Head of caudate nucleus (tissue), 42 donors: ENCODE results near the gene PLD3.
"Not testable (repeated sequence)": the region's sequence is repeated elsewhere in the genome, so short reads cannot be mapped to it uniquely, and the experiment has no call there.

Source experiments
- DNase-seq, 42 donors: peaks; one replicate each; pipeline versions ENCODE4 v3.0.0 to v3.0.0-alpha.2; 2020 to 2021; ENCODE audit warnings: mixed read lengths in 7 of 42
- intact Hi-C: fragments of 100-400 bp; cut with DNase I; formaldehyde crosslinking; loops from one replicate; pipeline ENCODE4 v1.15.0; 2022

The PLD3 gene

DNA sequence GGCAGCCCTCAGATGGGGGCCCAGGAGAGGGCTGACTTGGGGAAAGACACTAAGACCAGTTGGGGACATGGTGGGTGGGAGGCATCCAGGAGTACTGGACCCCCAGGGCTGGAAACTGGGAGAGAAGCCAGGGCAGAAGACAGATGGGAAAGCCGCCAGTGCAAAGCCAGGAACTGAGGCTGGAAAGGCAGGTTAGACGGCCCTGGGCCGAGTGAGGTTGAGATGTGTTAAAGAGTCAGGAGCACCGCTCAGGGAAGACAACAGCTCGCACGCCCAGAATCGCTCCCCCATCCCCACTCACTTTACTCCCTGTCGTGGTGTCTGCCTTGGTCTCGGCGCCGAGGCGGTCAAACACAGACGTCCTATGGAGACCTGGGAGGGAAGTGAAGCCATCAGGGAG lies 24.8 kb upstream of the PLD3 start:
- intact Hi-C loops, result no loop called here
- DNase-seq, result no peak

- DNase-seq, result no peak
- intact Hi-C loops, result no loop called here
Measured at GRCh38 chr19:40326201-40326600, 22.3 kb upstream of the PLD3 start.

- intact Hi-C loops, result no loop called here
- no peak for DNase-seq
Measured at GRCh38 chr19:40331052-40331451, 17.4 kb upstream of the PLD3 start.

- peak in 12 of 42 donors; percentile 13 to 65 (median 30) for DNase-seq
- intact Hi-C loops, result no loop called here
Measured at GRCh38 chr19:40332669-40333068, 15.8 kb upstream of the PLD3 start.

GRCh38 chr19:40333083-40333482 lies 15.4 kb upstream of the PLD3 start:
- DNase-seq, result not testable (repeated sequence)

GRCh38 chr19:40335101-40335500 lies 13.4 kb upstream of the PLD3 start:
- intact Hi-C loops, result no loop called here
- no peak for DNase-seq

More at GRCh38 chr19:40333083-40333482, 15.4 kb upstream of the PLD3 start:
- intact Hi-C loops, result not testable (repeated sequence)

DNA sequence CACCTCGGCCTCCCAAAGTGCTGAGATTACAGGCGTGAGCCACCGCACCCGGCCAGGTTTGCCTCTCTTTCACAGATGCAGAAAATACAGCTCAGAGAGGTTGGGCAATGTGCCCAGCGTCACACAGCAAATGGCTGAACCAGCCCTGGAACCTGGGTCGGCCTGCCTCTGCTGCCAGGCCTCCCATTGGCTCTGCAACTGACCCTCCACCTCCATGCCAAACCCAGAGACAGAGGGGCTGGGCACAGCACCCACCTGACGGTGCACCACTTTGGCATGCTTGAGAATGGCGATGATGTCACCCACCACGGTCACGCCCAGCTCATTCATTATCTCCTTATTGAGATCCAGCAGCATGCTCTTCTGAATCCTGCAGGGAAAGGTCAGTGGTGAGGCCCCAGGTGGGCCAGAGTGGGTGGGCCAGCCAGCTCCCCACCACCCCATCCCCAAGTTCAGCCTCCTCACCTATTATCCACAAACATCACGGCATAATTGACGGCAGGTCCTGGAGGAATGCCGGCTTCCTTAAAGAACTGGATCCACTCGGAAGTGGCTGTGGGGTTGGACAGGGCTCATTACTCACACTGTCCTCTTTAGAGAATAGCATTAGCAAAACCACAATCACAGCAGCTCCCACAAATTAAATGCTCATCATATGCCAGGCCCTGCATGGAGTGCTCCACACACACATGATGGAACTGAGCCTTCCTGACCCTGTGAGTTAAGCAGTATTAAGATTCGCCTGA lies 12.5 kb upstream of the PLD3 start:
- intact Hi-C loops, result no loop called here
- DNase-seq, result no peak

- intact Hi-C loops, result no loop called here
- no peak for DNase-seq
Measured at GRCh38 chr19:40336601-40336900, 11.9 kb upstream of the PLD3 start.

GRCh38 chr19:40337107-40337506 lies 11.4 kb upstream of the PLD3 start:
- DNase-seq, result no peak
- intact Hi-C loops, result no loop called here

GRCh38 chr19:40337594-40337993 lies 10.9 kb upstream of the PLD3 start:
- DNase-seq, result no peak
- intact Hi-C loops, result no loop called here

DNA sequence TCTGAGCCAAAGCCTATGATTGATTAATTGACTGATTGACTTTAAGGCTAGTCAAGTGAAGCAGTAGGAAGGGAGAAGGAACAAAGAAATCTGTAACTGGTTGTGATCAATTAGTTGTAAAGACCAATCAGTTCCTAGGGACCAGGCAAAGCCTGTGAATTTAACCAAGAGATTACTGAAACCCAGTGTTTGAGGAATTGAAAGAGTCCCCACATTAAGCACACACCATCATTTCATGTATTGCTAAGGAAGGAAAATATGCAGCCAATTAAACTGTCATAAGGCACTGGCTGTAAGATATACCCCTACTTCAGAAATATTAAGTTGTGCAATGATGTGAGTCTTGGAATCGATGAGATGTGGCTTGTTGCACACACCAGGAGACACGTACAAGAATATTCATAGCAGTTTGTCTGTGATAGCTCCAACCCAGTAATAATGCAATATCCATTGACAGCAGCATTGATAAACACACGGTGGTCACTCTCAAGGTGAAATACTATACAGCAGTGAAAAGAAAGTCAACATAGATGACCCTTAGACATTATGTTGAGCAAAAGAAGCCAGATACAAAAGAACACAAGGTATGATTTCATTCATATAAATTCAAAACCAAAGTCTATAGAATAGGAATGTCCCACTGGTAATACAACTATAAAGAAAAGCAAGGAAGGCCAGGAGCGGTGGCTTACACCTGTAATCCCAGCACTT lies 9.3 kb upstream of the PLD3 start:
- intact Hi-C loops, result no loop called here
- DNase-seq, result no peak

DNA sequence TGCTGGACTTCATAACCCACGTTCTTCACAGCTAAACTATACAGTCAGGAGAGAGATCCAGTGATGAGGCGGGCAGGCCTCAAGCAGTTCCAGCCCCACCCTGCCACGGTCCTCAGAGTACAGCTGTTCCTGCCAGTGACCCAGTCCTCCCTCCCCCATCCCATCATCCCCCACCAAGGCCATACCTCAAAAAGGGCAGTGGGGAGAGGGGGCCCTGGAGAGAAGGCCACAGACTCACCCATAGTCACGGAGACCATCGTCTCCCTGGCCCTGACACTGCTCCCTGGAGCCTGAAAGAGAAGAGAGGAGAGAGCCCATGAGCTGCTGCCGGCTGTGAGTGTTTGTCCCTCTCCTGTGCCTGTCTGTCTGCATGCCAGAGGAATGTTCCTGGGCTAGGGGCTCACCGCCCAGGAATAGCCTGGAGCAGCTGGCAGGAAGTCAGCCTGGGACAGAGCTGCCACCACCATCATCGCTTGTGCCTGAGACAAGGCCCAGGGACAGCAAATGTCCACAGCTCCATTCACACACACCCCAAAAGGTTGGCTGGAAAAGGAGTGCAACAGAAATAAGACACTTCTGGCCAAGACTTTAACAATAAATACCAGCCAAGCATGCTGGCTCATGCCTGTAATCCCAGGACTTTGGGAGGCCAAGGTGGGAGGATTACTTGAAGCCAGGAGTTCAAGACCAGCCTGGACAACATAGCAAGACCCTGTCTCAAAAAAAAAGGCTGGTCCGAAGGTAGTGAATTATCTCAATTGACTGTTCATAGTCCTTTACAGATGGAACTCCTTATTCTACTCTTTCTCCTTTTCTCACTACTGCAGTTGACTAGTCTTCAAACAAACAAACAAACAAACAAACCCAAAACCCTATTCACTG lies 6.7 kb upstream of the PLD3 start:
- intact Hi-C loops, result no loop called here
- peak in 9 of 42 donors; percentile 6 to 40 (median 25) for DNase-seq

DNA sequence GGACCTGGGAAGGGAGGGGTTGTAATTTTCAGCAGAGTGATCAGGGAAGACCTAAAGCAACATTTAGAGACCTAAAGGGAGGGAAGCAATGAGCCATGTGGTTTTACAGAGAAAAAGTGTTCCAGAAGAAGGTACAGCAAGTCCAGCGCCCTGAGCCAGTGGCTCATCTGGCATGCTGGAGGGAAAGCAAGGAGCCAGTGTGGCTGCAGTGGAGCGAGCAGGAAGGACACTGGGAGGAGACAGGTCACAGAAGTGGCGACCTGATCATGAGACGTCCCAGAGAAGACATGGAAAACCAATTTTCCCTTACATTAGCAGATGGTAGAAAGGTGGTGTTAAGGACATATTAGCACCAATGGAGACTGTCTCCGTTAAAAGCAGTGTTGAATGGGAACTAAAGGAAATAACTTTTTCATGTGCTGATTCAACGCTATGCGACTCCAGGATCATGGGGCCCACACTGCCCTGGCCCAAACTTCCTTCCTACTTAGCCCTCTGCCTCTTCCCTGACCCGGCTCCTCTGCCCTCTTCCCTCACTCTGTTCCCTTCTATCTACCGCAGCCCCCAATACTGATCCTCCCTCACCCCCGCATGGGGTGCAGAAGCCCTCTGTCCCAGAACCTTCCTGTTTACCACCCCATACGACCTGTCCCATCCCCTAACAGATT lies 5.7 kb upstream of the PLD3 start:
- intact Hi-C loops, result no loop called here
- DNase-seq, result no peak

DNA sequence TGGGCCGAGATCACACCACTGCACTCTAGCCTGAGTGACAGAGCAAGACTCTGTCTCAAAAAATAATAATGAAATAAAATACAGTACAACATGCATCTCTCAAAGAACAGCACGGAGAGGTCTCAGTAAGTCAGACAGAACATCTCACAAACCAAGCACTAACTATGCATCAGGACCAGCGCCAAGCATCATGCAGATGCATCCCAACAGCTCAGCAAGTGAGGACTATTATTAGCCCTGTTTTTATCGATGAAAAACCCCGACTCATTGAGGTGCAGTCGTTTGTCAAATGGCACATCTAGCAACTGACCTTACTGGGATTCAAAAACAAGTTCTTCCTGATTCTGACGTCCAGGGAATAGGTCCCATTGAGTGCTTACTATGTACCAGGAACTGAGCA lies 4.1 kb upstream of the PLD3 start:
- no peak for DNase-seq
- intact Hi-C loops, result no loop called here

DNA sequence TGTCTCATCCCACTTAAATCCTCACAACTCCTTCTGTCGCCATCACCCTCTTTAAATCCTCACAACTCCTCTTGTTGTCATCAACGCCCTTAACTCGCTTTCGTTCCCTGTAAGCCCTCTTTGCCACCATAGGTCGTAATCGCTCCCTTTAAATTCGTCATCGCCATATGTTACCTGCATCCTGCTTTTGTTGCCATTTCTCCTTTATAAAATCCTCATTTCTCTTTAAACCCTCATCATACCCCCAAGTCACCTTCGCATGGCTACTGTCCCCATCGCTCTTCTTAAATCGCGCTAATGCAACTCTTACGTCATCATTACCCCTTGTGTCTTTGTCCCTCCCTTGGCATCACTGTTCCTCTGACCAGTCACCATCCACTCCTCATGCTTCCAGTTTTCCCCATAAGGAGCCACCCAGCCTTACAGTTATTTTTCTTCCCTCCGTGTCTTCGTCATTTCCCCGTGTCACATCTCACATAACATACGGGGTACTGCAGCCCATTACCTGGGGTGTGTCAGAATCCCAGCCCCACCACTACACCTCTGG lies 539 bp downstream of the PLD3 start:
- intact Hi-C loops, result no loop called here
- peak in 10 of 42 donors; percentile 9 to 44 (median 17) for DNase-seq

DNA sequence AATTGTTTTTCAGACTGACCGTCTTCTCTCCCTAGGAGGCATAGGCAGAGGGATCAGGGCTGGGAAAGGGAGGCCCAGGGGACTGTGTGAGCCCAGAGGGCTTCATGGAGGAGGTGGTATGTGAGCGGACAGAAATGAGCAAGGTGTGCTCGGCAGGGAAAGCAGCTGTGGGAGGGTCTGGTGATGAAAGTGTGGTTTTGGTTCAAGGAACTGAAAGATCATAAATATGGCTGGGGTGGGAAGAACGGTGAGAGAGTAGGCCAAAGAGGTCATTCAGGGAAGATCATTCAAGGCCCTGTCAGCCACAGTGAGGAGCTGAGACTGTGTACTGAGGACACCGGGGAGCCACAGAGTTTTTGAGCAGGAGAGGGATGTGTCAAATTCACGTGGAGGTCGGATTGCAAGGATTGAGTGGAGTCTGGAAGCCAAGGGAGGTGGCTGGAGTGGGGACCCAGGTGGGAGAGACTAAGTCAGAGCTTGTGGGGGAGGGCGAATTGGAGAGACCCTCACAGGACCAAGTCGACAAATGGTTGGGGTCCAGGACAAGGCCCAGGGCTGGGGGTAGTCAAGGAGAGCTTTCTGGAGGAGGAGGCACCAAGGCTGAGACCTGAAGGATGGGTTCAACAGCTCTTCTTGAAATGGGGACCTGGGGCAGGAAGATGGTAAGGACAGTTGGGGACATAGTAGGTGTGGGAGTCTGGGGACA lies 7.6 kb downstream of the PLD3 start:
- intact Hi-C loops, result no loop called here
- no peak for DNase-seq

DNA sequence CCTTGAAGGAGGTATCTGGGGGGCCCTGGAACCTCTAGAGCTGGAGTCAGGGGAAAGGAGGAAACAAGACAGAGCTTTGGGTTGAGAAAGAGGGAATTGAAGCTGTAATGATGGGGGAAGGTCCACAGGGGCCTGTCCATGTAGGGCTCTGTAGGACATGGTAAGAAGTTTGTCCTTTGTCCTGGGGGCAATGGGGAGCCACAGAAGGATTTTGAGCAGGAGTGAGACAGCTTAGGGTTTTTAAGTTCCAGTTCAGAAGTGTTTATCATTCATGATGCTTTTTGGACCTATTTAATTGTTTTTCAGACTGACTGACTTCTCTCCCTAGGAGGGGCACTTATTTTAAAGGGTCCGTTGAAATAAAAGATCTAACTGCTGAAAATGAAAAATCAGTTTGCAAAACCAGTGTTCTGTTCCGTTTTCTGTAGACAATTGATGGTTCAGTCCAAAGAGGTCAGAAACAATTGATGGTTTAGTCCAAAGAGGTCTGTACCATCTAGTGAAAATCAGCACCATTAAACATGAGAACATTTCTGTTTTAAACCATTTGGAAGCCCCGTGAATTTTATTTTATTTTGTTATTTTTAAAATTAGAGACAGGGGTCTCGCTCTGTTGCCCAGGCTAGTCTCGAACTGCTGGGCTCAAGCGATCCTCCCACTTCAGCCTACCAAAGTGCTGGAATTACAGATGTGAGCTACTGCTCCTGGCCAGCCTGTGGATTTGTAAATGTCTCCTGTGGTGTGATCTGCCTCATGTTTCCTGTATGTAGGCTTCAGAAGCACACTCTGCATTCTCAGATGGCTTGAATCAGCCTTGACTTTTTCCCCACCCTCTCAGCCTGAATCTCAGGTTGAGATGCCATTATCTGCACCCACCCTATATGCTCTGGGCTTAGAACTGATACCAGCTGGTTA lies 8.4 kb downstream of the PLD3 start:
- intact Hi-C loops, result no loop called here
- no peak for DNase-seq

DNA sequence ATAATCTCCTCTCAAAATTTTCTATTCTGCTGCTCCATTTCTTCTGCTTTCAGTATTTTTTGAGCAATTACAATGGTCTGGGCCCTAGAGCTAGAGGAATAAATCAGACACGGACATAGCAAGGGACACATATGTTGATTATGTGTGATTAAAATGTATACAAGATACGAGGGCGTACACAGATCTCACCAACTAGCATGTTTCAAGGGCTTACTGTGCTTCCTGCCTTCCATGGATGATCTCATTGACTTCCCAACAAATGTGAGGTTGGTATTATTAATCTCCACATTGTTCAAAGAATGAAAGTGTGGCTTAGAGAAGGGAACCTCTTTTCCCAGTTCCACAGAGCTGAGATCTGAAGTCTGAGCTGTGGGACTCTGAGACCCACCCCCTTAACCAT lies 9.1 kb downstream of the PLD3 start:
- intact Hi-C loops, result no loop called here
- no peak for DNase-seq
